GM19025 (cell line): ENCODE results near the gene BARHL2.

Source experiments
- ATAC-seq: cut with Tn5 transposase; IDR thresholded peaks from one replicate; pipeline ENCODE4 v1.9.1; 2021; ENCODE audit warnings: mild to moderate bottlenecking, low read depth, moderate library complexity; ENCODE audit not compliant: unreplicated experiment

BARHL2 gene

DNA sequence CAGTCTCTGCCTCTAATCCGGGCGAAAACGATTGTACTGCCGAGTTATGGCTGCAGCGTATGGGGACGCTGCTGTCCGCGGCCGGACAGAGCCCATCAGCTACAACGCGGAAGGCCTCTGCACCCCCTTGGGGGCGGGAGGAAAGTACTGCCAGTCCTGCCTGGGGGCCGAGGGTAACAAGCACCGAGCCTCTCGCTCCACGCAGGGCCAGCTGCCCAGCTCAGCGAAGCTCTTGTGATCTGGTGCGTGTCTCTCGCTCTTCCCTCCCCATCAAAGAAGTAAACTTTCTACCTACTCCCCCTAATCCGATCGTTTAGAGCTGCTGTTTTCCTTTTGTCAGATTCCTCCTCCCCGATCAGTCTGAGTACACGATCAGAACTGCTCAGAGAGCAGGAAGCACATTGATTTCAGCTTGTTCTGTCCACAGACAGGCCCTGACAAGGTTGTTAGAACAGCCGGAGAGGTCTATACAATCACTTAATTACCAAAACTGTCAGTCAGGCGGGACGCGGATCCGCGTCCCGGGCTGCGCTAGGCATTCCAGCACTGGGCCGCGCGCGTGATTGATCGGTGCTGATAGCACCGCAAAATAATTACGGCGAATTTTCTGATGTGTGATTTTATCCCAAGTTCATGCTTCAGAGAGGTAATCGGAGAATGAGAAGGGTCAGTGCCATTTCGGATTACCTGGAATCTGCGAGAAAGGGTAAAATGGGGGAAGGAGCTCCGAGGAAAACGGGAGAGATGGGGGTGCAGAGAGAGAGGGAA is 8.7 kb upstream of the BARHL2 start:
- ATAC-seq: no peak

DNA sequence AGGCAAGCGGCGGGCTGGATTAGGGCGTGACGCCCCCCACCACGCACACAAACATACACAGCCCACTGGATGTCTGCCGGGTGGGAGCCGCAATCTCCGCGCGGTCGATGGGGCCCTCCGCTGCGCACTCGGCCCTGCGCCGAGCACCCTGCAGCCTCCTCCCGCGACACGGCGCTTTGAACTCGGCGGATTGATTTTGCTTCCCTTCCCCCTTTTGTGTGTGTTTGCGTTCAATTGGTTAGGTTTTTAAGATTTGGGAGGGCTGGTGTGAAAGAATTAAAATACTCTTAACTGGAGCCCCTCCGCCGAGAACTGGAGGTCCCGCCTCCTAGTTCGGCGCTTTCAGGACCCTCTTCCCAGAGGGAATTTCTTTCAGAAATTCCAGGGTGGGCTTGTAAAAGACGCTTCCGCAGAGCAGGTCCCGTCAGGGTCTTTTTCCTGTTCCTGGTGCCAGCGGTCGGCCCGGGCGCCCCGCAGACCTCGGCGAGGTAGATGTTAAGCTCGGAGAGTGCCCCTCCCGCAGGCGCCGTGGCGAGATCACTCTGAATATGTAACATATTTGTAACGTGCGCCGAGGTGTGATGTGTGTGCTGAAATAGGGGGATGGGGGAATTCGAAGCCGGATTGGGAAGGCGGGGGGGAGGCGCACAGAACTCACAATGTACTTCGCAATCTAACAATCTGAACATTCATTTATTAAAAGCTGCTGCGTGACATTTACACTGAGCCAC is 8.0 kb upstream of the BARHL2 start:
- no peak for ATAC-seq

DNA sequence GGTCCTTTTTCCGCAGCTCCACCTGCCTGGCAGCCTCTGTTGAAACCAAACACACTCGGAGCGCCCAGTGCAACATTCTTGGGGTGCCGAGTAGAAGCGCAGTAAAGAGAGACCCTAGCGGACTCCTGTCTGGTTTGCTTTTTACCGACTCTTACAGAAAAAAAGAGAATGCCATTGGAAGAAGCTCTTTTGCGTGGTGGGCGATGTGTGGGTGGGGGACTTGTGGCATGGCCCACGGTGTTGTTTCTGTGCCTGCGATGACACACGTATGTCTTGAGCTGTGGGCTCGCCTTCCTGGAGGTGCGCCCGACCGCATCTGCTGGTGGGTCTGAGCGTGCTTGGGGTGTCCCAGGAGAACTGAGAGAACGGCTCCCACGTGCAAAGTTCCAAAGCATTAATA is 7.3 kb upstream of the BARHL2 start:
- ATAC-seq: no peak

DNA sequence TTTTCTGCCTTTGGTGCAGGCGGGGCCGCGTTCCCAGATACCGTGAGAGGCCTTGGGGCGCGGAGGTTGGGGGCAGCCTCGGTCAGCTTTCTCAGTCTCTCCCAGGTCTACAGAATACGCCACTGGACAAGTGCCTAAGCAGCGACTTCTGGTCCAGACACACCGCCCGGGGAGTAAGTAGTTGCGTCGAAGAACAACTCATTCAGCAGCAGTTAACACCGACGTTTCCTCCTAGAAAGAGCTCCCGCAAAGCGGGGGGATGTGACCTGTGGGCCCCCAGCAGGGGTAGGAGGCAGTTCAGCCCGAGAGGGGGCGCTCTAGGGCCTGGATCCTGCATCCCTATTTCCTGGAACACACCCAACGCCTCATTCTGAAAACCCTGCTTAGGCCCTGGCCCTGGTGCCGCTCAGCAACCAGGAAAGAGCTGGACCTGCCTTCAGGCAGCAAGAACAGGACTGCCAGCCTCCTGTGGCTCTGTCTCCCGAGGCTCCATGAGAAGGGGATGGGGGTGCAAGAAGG is 6.5 kb upstream of the BARHL2 start:
- ATAC-seq: no peak

DNA sequence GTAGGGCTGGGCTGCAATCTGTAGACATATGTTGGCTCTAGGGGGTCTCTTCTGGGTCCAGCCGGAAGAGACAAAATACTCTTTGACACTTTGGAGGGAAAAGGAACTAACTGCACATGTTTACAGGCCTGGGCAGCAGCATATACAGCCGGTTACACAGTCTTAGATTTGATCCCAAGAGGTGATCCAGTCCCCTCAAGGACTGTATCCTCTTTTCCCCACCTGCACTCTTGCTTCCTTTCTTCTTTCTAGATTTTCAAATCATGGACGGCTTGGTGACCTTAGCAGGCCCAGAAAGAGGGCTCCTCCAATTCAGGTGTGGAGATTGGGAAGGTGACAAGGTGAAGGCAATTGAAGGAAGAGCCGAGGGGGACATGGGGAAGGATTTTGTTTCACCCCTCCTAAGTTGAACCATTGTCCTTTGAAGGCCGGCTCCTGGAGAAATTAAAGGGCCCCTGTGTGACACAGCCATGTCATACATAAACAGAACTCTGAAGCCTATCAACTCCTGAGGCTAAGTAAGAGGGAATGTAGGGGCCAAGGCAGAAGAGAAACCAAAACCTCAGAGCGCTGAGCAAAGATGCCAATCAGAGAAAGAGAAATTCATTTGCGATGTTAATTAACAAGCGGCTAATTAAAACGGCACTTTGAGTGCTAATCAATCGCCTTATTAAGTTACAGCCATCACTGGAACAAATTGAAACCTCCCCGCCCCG is 5.9 kb upstream of the BARHL2 start:
- no peak for ATAC-seq

DNA sequence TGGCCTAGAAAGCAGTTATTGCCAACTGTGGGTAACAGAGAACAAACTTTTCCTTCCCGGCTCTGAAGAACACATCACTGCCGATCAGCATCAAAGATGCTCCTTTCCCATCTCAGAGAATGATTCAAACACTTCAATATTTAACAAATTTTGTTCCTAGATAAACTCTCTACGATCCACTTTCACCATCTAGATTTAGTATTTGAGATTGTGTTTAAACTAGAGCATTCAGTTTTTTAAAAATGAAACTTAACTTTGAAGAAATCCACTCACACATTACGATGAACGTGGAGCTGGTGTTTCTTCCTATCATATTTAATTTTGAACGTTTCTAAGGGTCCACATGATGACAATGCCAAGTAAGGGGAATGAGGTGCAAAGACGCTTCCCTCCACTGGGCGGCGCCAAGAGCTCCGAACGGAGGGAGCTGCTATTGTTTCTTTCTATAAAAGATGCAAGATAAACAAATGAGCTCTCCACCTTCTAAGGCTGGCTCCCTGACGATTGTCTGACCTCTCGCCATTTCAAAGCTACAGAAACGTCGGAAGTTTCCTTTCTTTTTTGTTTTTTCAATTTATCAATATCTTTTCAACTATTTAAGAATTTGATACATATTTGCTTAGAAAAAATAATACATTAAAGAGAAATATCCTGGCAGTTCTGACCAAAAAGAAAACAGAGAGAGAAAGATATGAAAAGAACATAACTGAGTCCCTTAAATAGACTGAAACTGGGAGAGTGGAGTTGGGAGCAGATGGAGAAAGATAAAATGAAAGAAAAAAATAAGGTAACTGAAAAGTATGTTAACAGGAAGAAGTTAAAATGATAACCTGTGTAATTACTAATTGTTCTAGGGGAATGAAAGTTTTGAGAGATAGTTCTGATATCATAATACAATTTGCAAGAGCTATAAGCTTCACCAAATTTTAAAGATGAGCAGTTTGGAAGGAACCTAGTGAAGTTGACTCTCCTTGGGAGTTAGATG is 4.4 kb upstream of the BARHL2 start:
- no peak for ATAC-seq

DNA sequence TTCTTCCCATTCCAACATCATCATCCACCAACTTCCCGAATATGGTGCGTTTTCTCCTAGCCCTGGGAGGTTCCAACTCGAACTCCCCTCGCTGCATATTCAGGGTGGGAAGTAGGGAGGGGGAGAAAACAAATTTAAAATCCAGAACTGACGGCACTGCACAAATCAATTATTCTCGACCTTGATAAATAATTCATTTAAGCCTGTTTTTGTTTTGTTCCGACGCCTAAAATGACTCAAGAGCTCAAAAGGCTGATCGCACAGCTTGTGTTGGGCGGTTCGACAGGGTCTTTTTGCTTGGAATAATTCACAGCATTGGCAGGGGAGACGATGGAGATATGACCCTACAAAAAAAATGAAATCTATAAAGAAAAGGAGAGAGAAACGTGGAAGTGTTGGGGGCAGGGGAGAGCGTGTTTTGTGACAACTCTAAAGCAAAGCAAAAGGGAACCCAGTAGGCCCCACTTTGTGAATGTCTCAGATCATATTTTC is 3.1 kb upstream of the BARHL2 start:
- ATAC-seq: no peak

DNA sequence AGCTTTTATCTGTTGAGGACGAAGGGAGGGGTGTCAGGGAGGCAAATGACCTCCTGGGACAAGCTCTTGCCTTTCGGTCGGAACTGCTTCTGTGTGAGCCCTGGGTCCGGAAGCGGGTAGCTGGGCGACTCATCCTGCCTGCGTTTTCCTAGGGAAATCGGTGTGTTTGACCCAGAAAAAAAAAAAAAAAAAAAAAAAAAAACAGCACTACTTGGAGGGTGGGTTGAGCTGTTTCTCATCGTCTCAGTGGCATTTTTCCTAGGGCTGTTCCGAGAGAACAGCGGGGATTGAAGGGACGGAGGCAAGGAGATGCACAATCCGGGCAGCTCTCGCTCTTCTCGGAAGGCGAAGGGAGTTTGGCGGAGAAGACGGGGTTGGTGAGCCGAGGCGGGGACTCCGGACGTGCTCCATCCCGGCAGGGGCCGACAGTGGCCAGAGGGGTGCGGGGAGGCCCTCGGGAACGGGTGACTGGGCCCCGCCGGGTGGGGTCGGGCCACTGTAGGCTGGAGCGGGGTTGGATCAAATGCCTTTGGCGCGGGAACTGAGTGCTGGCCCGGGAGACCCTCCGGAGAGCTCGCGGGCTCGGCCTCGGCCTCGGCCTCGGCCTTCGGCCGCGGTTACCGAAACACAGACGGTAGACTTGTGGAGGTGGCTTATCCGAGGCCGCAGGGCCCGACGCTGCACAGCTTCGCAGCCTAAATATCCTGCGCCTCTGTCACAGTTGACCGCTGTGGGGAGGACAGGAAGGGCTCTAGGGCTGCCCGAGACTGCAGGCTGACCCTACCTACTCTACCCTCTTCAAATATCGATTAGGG is 2.4 kb upstream of the BARHL2 start:
- no peak for ATAC-seq

DNA sequence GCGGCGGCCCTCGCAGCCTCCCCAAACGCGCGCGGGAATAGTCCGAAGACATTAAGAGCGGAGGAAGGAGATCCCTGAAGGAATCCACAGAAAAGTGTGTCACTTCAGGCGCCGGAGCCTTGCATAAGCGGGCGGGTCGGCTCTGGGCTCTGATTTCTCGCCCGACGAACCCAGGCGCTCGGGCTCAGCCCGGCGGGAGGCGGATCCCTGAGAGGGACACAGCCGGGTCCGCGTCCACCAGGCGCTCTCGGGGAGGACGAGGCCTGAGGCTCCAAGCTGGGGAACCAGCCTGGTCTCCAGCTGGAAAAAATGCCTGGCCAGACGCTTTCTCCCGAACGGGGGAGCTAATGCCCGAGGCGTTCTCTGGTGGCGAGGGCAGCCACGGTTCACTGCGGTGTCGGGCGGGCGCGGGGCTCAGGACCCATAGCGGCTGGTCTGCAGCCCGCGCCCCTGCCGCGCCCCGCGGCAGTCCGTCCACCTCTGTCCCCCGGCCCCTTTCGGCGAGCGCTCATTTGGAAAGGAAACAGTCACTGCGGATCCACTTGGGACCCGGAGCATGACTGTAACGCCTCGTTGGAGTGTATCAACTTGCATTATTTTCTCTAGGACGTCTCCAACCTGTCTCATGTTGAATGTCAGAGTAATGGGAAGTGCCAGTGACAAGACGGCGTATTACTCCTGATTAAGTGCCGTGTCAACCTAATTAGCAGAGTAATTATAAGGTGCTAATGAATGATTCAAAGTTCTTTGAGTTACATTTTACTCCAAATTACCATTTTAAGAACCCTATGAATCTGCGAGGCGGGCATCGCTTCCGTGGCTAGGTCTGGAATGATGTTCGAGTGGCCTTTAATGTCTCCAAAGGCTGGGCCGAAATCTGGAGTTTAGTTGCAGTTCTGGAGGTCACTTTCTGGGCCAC is 1.6 kb upstream of the BARHL2 start:
- ATAC-seq: no peak

DNA sequence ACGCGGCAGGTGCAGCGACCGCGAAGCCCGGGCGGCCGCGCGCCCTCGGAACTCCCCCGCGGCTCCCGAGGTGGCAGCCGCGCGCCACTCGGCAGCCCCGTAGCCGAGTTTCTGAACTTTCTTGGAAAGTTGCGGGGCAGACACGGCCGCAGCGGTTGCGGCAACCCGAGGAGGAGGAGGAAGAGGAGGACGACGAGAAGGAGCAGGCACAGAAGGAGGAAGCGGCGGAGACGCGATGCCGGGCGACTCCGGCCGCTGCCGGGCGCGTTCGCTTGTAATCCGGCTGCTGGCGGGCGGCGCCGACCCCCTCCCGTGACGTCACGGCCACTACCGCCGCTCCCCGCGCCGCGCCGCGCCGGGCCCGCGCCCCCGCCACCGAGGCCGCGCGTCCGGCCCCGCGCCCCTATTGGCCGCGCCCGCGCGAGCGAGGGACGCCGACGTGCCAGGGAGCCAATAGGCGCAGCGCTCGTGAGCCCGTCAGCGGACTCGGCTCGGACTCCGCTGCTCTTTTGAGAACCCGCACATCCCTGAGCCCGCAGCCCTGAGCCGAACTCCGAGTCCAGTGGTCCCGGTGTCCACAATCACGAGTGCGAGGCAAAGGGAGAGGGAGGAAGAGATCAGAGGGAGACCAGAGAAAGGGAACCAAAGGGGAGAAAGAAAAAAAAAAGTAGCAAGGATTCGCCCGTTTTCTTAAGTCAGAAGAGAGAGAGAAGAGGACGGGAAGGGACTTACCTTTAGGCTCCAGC is 736 bp upstream of the BARHL2 start:
- no peak for ATAC-seq

DNA sequence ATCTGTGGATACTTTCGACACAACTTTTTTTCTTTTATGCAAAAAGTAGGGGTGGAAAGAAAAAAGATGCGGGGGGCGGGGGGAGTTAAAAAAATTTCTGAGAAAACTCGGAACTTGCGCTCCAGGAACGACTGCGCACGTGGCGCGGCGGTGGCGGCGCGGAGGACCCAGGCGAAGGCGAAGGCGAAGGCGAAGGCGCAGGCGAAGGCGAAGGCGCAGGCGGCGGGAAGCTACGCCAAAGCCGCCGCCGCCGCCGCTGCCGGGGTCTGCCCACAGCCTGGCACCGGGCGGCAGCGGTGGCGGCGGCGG is 208 bp upstream of the BARHL2 start:
- no peak for ATAC-seq

DNA sequence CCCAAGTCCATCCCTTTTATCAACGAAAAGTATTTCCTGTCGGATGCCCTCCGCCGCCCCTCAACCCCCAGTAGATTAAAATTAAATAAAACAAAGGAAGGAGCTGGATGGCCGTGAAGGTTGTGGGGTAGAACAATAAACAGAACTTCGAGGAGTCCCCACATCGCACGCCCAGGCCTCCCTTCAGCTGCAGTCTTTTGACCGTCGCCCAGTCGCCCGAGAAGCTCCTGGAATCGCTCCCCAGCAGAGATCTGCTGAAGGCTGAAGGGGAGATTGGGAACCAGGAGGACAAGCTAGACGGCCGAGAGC is 905 bp downstream of the BARHL2 start:
- ATAC-seq: no peak

DNA sequence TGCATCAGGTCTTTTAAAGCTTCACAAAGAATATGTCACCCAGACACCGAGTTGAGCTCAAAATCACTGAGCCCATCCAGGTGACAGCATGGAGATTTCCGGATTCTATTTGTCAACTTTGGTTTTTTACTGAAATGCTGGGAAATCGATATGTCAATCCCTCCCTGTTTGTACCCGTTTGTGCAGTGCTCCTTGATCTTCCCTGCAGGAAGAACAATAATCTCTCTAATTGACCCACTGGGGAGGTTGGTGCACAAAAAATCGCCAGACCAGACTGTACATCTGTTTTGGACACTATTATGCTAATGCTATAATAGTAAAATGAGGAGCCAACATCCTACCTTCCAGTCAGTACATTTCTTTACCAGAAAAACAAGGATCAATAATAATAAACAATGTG is 1.8 kb downstream of the BARHL2 start:
- no peak for ATAC-seq

DNA sequence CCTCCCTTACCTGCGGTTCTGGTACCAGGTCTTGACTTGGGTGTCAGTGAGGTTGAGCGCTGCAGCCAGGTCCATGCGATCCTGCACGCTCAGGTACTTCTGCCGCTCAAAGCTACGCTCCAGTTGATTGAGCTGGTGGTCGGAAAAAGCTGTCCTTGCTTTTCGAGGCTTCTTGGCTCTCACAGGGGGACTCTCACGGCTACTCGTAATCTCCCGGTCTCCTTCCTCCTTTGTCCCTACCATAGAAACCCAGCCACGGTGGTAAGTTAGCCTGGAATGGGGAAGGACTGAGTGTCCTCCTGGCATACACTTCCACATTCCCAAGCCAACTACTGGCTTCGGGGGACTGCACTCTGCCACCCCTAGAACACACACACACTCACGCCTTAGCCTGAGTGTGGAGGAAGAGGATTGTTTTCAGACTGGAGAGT is 2.6 kb downstream of the BARHL2 start:
- no peak for ATAC-seq

DNA sequence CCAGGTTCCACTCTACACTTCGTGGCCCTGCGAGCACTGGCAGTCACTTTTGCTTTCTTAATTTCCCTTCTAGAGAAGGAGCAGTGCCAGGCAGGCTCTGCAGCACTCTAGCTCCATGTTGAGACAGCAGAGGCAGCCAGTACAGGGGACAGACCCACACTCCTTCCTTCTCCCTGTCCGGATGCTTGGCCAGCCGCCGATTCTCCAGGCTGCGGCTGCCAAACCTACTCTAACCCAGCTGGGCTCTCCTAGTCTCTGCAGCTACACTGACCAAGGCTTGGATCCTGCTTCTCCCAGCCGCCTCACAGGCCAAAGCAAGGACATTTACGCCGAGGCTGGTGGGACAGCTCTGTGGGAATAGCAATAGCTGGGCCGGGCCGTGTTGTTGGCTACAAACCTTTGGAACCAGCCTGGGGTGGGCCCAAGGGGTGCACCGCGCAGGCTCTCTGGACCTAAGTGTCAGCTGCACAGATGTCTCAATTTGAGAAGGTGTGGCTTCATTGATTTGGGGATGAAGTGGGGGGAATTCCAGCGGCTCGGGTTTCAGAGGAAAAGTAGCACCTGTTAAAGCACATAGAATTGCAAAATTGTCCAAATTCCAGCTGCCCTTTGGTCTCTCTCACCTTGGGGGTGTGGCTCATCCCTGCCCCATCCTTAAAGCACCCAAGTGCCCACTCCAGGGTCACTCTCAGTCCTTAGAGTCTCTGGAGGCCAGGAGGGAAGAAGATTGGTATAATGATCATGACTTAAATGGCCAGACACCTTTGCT is 3.2 kb downstream of the BARHL2 start:
- ATAC-seq: no peak

DNA sequence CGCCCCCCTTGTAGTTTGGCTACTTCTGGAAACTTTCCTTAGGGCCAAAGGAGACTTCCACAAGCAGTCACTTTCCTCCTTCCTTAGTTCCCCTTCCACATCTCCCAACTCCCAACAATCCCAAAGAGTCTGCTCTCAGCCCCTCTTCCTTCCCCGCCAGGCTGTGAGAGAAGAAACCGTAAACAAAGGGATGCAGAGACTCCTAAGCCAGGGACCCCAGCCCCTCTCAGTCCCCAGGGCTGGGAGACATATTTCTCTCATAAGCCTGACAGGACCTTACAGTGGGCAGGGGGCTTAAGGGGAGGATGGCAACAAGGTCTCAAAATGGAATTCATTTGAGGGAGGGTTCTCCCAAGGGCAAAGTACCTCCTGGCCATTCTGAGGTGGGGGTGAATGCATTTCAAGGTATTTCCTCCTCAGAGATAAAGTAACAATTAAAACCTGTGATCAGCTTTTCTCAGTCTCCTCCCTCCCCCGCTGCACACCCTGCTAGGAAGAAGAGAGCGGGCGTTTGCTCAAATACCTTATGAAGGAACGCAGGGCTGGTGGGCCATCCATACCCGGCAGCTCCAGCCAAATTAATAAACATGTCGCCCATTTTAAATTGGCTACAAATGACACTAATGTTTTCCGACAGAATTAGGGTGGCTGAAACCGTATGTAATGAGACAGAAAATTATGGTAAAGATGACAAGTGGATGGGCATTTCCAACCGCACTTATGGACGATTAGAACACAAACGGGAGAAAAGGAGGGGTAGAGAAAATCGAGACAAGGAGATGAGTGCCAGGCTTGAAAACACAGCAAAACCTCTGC is 4.0 kb downstream of the BARHL2 start:
- ATAC-seq: no peak
